SK-N-MC (cell line): Measurements from ENCODE around the gene KCTD5.

Experiments used
- DNase-seq: peaks from one replicate; pipeline ENCODE4 v3.0.0-alpha.2; 2011; ENCODE audit warnings: low read depth, low spot score
- H3K27ac ChIP-seq: fragments of 200-600 bp; sonication (generic); 2 replicates; pipeline ENCODE4 v1.5.1; 2016; ENCODE audit warnings: mixed run types
- H3K36me3 ChIP-seq: fragments of 200-600 bp; sonication (generic); 2 replicates; pipeline ENCODE4 v1.6.1; 2017; ENCODE audit warnings: antibody characterized with exemption, low read length, mixed read lengths; ENCODE audit not compliant: insufficient read depth
- H3K4me3 ChIP-seq: fragments of 200-600 bp; sonication (generic); 2 replicates; pipeline ENCODE4 v1.5.1; 2016
- H3K9ac ChIP-seq: fragments of 200-600 bp; sonication (generic); 2 replicates; pipeline ENCODE4 v1.8.0; 2017; ENCODE audit warnings: mixed run types, mixed read lengths; ENCODE audit not compliant: insufficient read length
- H3K9me3 ChIP-seq: fragments of 200-600 bp; sonication (generic); 2 replicates; pipeline ENCODE4 v1.6.1; 2017; ENCODE audit warnings: low read depth, mild to moderate bottlenecking, antibody characterized with exemption, low read length, moderate library complexity, mixed read lengths
- EZH2 ChIP-seq: fragments of 200-600 bp; sonication (generic); IDR thresholded peaks from one replicate; pipeline ENCODE4 v1.6.1; 2017; ENCODE audit warnings: antibody characterized with exemption
- FOXP2 ChIP-seq: optimal IDR thresholded peaks from 2 replicates; pipeline ENCODE3; 2011; ENCODE audit warnings: mild to moderate bottlenecking, moderate library complexity; ENCODE audit not compliant: insufficient read depth; ENCODE audit errors: extremely low read length, control extremely low read depth
- POLR2AphosphoS5 ChIP-seq: IDR thresholded peaks from 2 replicates; pipeline ENCODE4 v1.6.1; 2012; ENCODE audit warnings: mild to moderate bottlenecking, low read depth, low read length, borderline replicate concordance

KCTD5 gene

GRCh38 chr16:2749936-2750335 is 67.6 kb downstream of the KCTD5 start:
- no peak for DNase-seq
- Histone ChIP-seq H3K27ac (no peak overlapping the region), H3K9ac (no peak overlapping the region), H3K9me3 (no peaks in the 10 kb centered on the region), H3K36me3 (peaks cover 15% of the 10 kb centered on the region), H3K4me3 (no peak overlapping the region)
- TF ChIP-seq FOXP2: no peak
- no peak for TF ChIP-seq EZH2
- no peak for TF ChIP-seq POLR2AphosphoS5

- TF ChIP-seq FOXP2: no peak
- no peak for TF ChIP-seq POLR2AphosphoS5
- TF ChIP-seq EZH2: no peak
- no peak for DNase-seq
Measured at GRCh38 chr16:2751577-2752034, 69.3 kb downstream of the KCTD5 start.

GRCh38 chr16:2752035-2752849 is 69.9 kb downstream of the KCTD5 start, which contains the start of gene SRRM2:
TSS of gene SRRM2 (plus strand) at chr16:2752638. CDS start at chr16:2756365, 3,727 bp downstream.
- TF ChIP-seq FOXP2 (peak; percentile 60), POLR2AphosphoS5 (peak; percentile 72), EZH2 (no peak)
- peaks cover 38% of the 10 kb centered on the region for H3K36me3 ChIP-seq
- no peaks in the 10 kb centered on the region for H3K9me3 ChIP-seq
- peak within 1 kb of the TSS; percentile 96 for H3K4me3 ChIP-seq
- peak within 1 kb of the TSS; percentile 99 for H3K27ac ChIP-seq
- peak within 1 kb of the TSS; percentile 94 for H3K9ac ChIP-seq
- peak; percentile 86 for DNase-seq

More at GRCh38 chr16:2751577-2752034, 69.3 kb downstream of the KCTD5 start:
- H3K9ac ChIP-seq: peak overlapping the region; percentile 94
- peak overlapping the region; percentile 99 for H3K27ac ChIP-seq
- no peaks in the 10 kb centered on the region for H3K9me3 ChIP-seq
- H3K4me3 ChIP-seq: peak overlapping the region; percentile 96
- H3K36me3 ChIP-seq: peaks cover 32% of the 10 kb centered on the region

GRCh38 chr16:2752850-2753732 is 70.8 kb downstream of the KCTD5 start:
- H3K27ac ChIP-seq: peak overlapping the region; percentile 99
- peak overlapping the region; percentile 96 for H3K4me3 ChIP-seq
- TF ChIP-seq POLR2AphosphoS5: 0 out of 2 replicates have a peak, but pooled peaks have one; percentile 20
- TF ChIP-seq EZH2: no peak
- peak overlapping the region; percentile 94 for H3K9ac ChIP-seq
- no peaks in the 10 kb centered on the region for H3K9me3 ChIP-seq
- H3K36me3 ChIP-seq: peaks cover 47% of the 10 kb centered on the region
- no peak for DNase-seq

- peaks cover 53% of the 10 kb centered on the region for H3K36me3 ChIP-seq
- TF ChIP-seq EZH2: no peak
- peak overlapping the region; percentile 99 for H3K27ac ChIP-seq
- H3K9ac ChIP-seq: peak overlapping the region; percentile 94
- H3K9me3 ChIP-seq: no peaks in the 10 kb centered on the region
- no peak for DNase-seq
- peak overlapping the region; percentile 96 for H3K4me3 ChIP-seq
Measured at GRCh38 chr16:2753733-2754020, 71.4 kb downstream of the KCTD5 start.

GRCh38 chr16:2755158-2755557 is 72.8 kb downstream of the KCTD5 start:
- Histone ChIP-seq H3K9ac (peak overlapping the region; percentile 94), H3K27ac (peak overlapping the region; percentile 29), H3K9me3 (no peaks in the 10 kb centered on the region), H3K36me3 (peaks cover 67% of the 10 kb centered on the region), H3K4me3 (peak overlapping the region; percentile 96)
- no peak for DNase-seq
- TF ChIP-seq POLR2AphosphoS5: no peak
- TF ChIP-seq FOXP2: no peak
- TF ChIP-seq EZH2: no peak

- Histone ChIP-seq H3K9ac (no peak overlapping the region), H3K27ac (no peak overlapping the region), H3K4me3 (no peak overlapping the region), H3K9me3 (no peaks in the 10 kb centered on the region), H3K36me3 (peaks cover 80% of the 10 kb centered on the region)
- DNase-seq: no peak
- TF ChIP-seq FOXP2 (no peak), EZH2 (no peak), POLR2AphosphoS5 (no peak)
Measured at GRCh38 chr16:2756288-2757015, 74.1 kb downstream of the KCTD5 start.

GRCh38 chr16:2757344-2757743 is 75.0 kb downstream of the KCTD5 start:
- no peak for DNase-seq
- H3K27ac ChIP-seq: no peak overlapping the region
- H3K9me3 ChIP-seq: no peaks in the 10 kb centered on the region

More at GRCh38 chr16:2757344-2757743, 75.0 kb downstream of the KCTD5 start:
- TF ChIP-seq POLR2AphosphoS5: no peak
- H3K9ac ChIP-seq: no peak overlapping the region
- no peak overlapping the region for H3K4me3 ChIP-seq
- peaks cover 89% of the 10 kb centered on the region for H3K36me3 ChIP-seq
